SK-N-SH (cell line): ENCODE results near the gene NUMBL. TPM values are rescaled to one million over a fixed set of nuclear protein-coding genes. Genes with fewer than 3 reads are reported as not detected.

ENCODE experiments used
- CTCF ChIA-PET: fragments of 300-600, 350-600 bp; formaldehyde crosslinking; extraction: SDS; loops from one replicate; lab custom pipeline; 2021; lab: Yijun Ruan, JAX
- POLR2A ChIA-PET: fragments of 350-600 bp; sonication (Branson Sonifier 250); formaldehyde crosslinking; extraction: SDS; loops from one replicate; lab custom pipeline; 2020; ENCODE audit warnings: antibody characterized with exemption, inconsistent platforms; lab: Yijun Ruan, JAX
- DNase-seq: peaks from one replicate; pipeline ENCODE4 v3.0.0; 2012
- H2AFZ ChIP-seq: fragments of 200-600 bp; sonication (generic); 2 replicates; pipeline ENCODE4 v1.8.1; 2016; ENCODE audit warnings: antibody characterized with exemption, mild to moderate bottlenecking, low read depth
- H3F3A ChIP-seq: fragments of 200-600 bp; sonication (generic); replicated peaks from 2 replicates; pipeline ENCODE3; 2016; ENCODE audit warnings: antibody characterized with exemption, mild to moderate bottlenecking; ENCODE audit not compliant: insufficient read depth
- H3K27ac ChIP-seq, 2 experiments: fragments of 200-500 bp in 1 of 2; fragments of 200-600 bp in 1 of 2; sonication (Bioruptor generic) in 1 of 2; sonication (generic), shearing (Covaris generic) in 1 of 2; 2 replicates each; pipeline versions ENCODE4 v1.5.1 to v1.6.1; 2014 to 2016; ENCODE audit warnings: low read depth in 2 of 2, inconsistent platforms in 1 of 2, low read length in 1 of 2, mild to moderate bottlenecking in 1 of 2, mixed read lengths in 1 of 2
- H3K27me3 ChIP-seq: fragments of 200-600 bp; sonication (generic), shearing (Covaris generic); 2 replicates; pipeline ENCODE4 v1.6.1; 2016; ENCODE audit warnings: mixed run types; ENCODE audit not compliant: insufficient read depth
- H3K36me3 ChIP-seq, 2 experiments: fragments of 200-500 bp in 1 of 2; fragments of 200-600 bp in 1 of 2; sonication (Bioruptor generic) in 1 of 2; sonication (generic) in 1 of 2; replicated peaks in 1 of 2; 2 replicates each; pipeline versions ENCODE3 to v1.5.1; 2014 to 2016; ENCODE audit warnings: low read length in 1 of 2, mild to moderate bottlenecking in 1 of 2; ENCODE audit not compliant: insufficient read depth in 2 of 2, control insufficient read depth in 1 of 2
- H3K4me1 ChIP-seq, 2 experiments: fragments of 200-500 bp in 1 of 2; fragments of 200-600 bp in 1 of 2; sonication (Bioruptor generic) in 1 of 2; sonication (generic), shearing (Covaris generic) in 1 of 2; 2 replicates each; pipeline versions ENCODE4 v1.5.1 to v1.6.1; 2014 to 2016; ENCODE audit warnings: low read depth in 1 of 2, low read length in 1 of 2, mixed run types in 1 of 2; ENCODE audit not compliant: insufficient read depth in 2 of 2, control insufficient read depth in 1 of 2
- H3K4me2 ChIP-seq: fragments of 200-600 bp; sonication (generic), shearing (Covaris generic); 2 replicates; pipeline ENCODE4 v1.6.1; 2017; ENCODE audit warnings: mixed run types
- H3K4me3 ChIP-seq, 2 experiments: fragments of 200-500 bp in 1 of 2; fragments of 200-600 bp in 1 of 2; sonication (Bioruptor generic) in 1 of 2; sonication (generic), shearing (Covaris generic) in 1 of 2; 2 replicates each; pipeline versions ENCODE4 v1.5.1 to v1.8.1; 2014 to 2016; ENCODE audit warnings: low read depth in 2 of 2, inconsistent platforms in 1 of 2, low read length in 1 of 2, mild to moderate bottlenecking in 1 of 2, mixed read lengths in 1 of 2, moderate library complexity in 1 of 2
- H3K79me2 ChIP-seq: fragments of 200-600 bp; sonication (generic); 2 replicates; pipeline ENCODE4 v1.8.1; 2017; ENCODE audit warnings: mild to moderate bottlenecking; ENCODE audit not compliant: insufficient read depth
- H3K9ac ChIP-seq: fragments of 200-600 bp; sonication (generic); 2 replicates; pipeline ENCODE4 v1.6.1; 2017; ENCODE audit warnings: mixed run types
- H3K9me2 ChIP-seq: fragments of 200-600 bp; sonication (generic); 2 replicates; pipeline ENCODE4 v1.6.1; 2017; ENCODE audit warnings: mixed run types
- H3K9me3 ChIP-seq: fragments of 200-600 bp; sonication (generic); 2 replicates; pipeline ENCODE4 v1.6.1; 2017; ENCODE audit warnings: mixed run types, mild to moderate bottlenecking, moderate library complexity
- H4K20me1 ChIP-seq: fragments of 200-600 bp; sonication (generic); 2 replicates; pipeline ENCODE4 v1.6.1; 2017; ENCODE audit warnings: mild to moderate bottlenecking, mixed run types; ENCODE audit not compliant: insufficient read depth
- CHD2 ChIP-seq: fragments of 150-350 bp; IDR thresholded peaks from 2 replicates; pipeline ENCODE4 v1.6.1; 2018; ENCODE audit warnings: low read length; ENCODE audit not compliant: partially characterized antibody
- CTCF ChIP-seq: fragments of 200-600 bp; sonication (generic); IDR thresholded peaks from 2 replicates; pipeline ENCODE4 v1.6.1; 2017; ENCODE audit warnings: antibody characterized with exemption, mild to moderate bottlenecking, moderate library complexity
- EP300 ChIP-seq, 2 experiments: IDR thresholded peaks; 2 replicates each; pipeline versions ENCODE4 v1.4.0 to v1.6.1; 2012; ENCODE audit warnings: borderline replicate concordance in 1 of 2, low read depth in 1 of 2, low read length in 1 of 2
- FOXJ3 ChIP-seq: sonication (generic); formaldehyde crosslinking; IDR thresholded peaks from 2 replicates; pipeline ENCODE4 v1.5.1; 2020; ENCODE audit warnings: mild to moderate bottlenecking, missing genetic modification reagents
- GATA2 ChIP-seq: sonication (generic); formaldehyde crosslinking; IDR thresholded peaks from 2 replicates; pipeline ENCODE4 v1.5.0; 2020; ENCODE audit warnings: mild to moderate bottlenecking, missing genetic modification reagents
- MAX ChIP-seq: IDR thresholded peaks from 2 replicates; pipeline ENCODE4 v1.4.0; 2012; ENCODE audit warnings: low read depth
- MXI1 ChIP-seq: IDR thresholded peaks from 2 replicates; pipeline ENCODE4 v1.6.1; 2012; ENCODE audit warnings: mild to moderate bottlenecking, low read depth, low read length, improper control_type of control experiment
- NRF1 ChIP-seq: IDR thresholded peaks from 2 replicates; pipeline ENCODE4 v1.6.1; 2012; ENCODE audit warnings: low read depth, mild to moderate bottlenecking, low read length
- PBX3 ChIP-seq: IDR thresholded peaks from 2 replicates; pipeline ENCODE4; 2012
- RAD21 ChIP-seq: IDR thresholded peaks from 2 replicates; pipeline ENCODE4 v1.6.1; 2012; ENCODE audit warnings: mild to moderate bottlenecking, low read length
- RCOR1 ChIP-seq: fragments of 150-350 bp; IDR thresholded peaks from 2 replicates; pipeline ENCODE4 v1.6.1; 2017; ENCODE audit warnings: antibody characterized with exemption, low read length
- SMC3 ChIP-seq: IDR thresholded peaks from 2 replicates; pipeline ENCODE4 v1.6.1; 2012; ENCODE audit warnings: low read depth, low read length, improper control_type of control experiment
- TAF1 ChIP-seq: IDR thresholded peaks from 2 replicates; pipeline ENCODE4 v1.6.1; 2012; ENCODE audit warnings: low read depth, mild to moderate bottlenecking, low read length, moderate library complexity, borderline replicate concordance
- TCF12 ChIP-seq: IDR thresholded peaks from 2 replicates; pipeline ENCODE4 v1.4.0; 2012
- USF1 ChIP-seq: IDR thresholded peaks from 2 replicates; pipeline ENCODE4 v1.4.0; 2012; ENCODE audit warnings: low read depth, borderline replicate concordance
- YY1 ChIP-seq: IDR thresholded peaks from 2 replicates; pipeline ENCODE4 v1.4.0; 2012; ENCODE audit warnings: low read depth, mild to moderate bottlenecking
- WGBS: methylation state at CpG from one replicate; pipeline ENCODE4 v1.1.6; 2017; ENCODE audit warnings: low lambda C conversion rate; 5-methylcytosine and 5-hydroxymethylcytosine counted together
- polyA plus RNA-seq, 3 experiments: library from polyadenylated mRNA; depleted of rRNA; stranded (reverse); fragments of >200 nt; gene quantifications; 2 replicates each; pipeline ENCODE4 v1.2.3, GENCODE V29; 2012
- TF ChIP-seq, protein P1 (sequence below): fragments of 150-350 bp; IDR thresholded peaks from 2 replicates; pipeline ENCODE4 v1.6.1; 2016; ENCODE audit warnings: mild to moderate bottlenecking, low read depth, low read length

The NUMBL gene
- polyA plus RNA-seq, 1 of the 3 experiments (the other 2 are of a cell fraction) = 54.6 TPM

GRCh38 chr19:40617961-40618360 lies 72.5 kb downstream of the NUMBL start:
- no peaks in the 10 kb centered on the region for H4K20me1 ChIP-seq
- 91% methylated on average over 4 of the region's 4 CpGs for WGBS
- POLR2A ChIA-PET = no interaction called here

GRCh38 chr19:40616941-40617340 lies 73.5 kb downstream of the NUMBL start:
- ChIA-PET CTCF (interaction anchor here (1.7 to 12.8 kb wide), 2 partner anchors 14 to 16 kb away, joined by 11 to 155 read pairs; no protein-coding TSS in a partner anchor), POLR2A (no interaction called here)
- H2AFZ ChIP-seq = no peak overlapping the region
- no peaks in the 10 kb centered on the region for H4K20me1 ChIP-seq
- DNase-seq = no peak
- H3K4me1 ChIP-seq = peaks cover 0 to 3% of the 10 kb centered on the region in 2 experiments; a peak in 1 of 4 replicates
- no peak overlapping the region for H3K27ac ChIP-seq
- no peaks in the 10 kb centered on the region for H3K79me2 ChIP-seq
- no peaks in the 10 kb centered on the region for H3K9me2 ChIP-seq
- WGBS = 90% methylated on average over 16 of the region's 17 CpGs
- TF ChIP-seq CHD2 = no peak
- no peak overlapping the region for H3K4me2 ChIP-seq
- H3K4me3 ChIP-seq = no peak overlapping the region
- no peak overlapping the region for H3K9ac ChIP-seq
- no peaks in the 10 kb centered on the region for H3K27me3 ChIP-seq
- no peaks in the 10 kb centered on the region for H3K36me3 ChIP-seq
- H3F3A ChIP-seq = no peaks in the 10 kb centered on the region
- H3K9me3 ChIP-seq = no peaks in the 10 kb centered on the region

More at GRCh38 chr19:40617961-40618360, 72.5 kb downstream of the NUMBL start:
- no peaks in the 10 kb centered on the region for H3K79me2 ChIP-seq
- TF ChIP-seq EP300 (IDR thresholded peaks at IDR 0.05; ENCODE audit: borderline replicate concordance in 1 of 2, low read depth in 1 of 2, low read length in 1 of 2) = no peak
- TF ChIP-seq YY1 = no peak
- TF ChIP-seq SMC3 = no peak
- TF ChIP-seq MAX = no peak
- no peak for TF ChIP-seq RAD21
- TF ChIP-seq PBX3 = no peak
- no peak for TF ChIP-seq TCF12
- TF ChIP-seq RCOR1 = no peak
- no peak for TF ChIP-seq GATA2 (CRISPR knock-in tag)
- H3K4me1 ChIP-seq = no peaks in the 10 kb centered on the region
- no peaks in the 10 kb centered on the region for H3K36me3 ChIP-seq
- no peak overlapping the region for H2AFZ ChIP-seq
- no peaks in the 10 kb centered on the region for H3K27me3 ChIP-seq
- CTCF ChIA-PET = interaction anchor here (0.7 to 12.8 kb wide), 3 partner anchors 13 to 77 kb away, joined by 4 to 155 read pairs (median 4); no protein-coding TSS in a partner anchor
- no peak overlapping the region for H3K4me3 ChIP-seq
- no peaks in the 10 kb centered on the region for H3K9me2 ChIP-seq
- H3K9me3 ChIP-seq = no peaks in the 10 kb centered on the region
- no peaks in the 10 kb centered on the region for H3F3A ChIP-seq
- DNase-seq = no peak
- no peak overlapping the region for H3K4me2 ChIP-seq
- no peak overlapping the region for H3K27ac ChIP-seq
- H3K9ac ChIP-seq = no peak overlapping the region

DNA sequence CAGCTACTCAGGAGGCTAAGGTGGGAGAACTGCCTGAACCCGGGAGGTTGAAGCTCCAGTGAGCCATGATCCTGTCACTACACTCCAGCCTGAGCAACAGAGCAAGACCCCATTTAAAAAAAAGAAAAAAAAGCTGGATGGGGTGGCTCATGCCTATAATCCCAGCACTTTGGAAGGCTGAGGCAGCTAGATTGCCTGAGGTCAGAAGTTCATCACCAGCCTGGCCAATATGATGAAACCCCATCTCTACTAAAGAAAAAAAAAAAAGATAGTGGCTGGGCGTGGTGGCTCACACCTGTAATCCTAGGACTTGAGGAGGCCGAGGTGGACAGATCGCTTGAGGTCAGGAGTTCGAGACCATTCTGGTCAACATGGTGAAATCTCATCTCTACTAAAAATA lies 74.3 kb downstream of the NUMBL start:
- H3K9me2 ChIP-seq = no peaks in the 10 kb centered on the region
- H3K27me3 ChIP-seq = no peaks in the 10 kb centered on the region
- H3K79me2 ChIP-seq = no peaks in the 10 kb centered on the region
- H4K20me1 ChIP-seq = no peaks in the 10 kb centered on the region
- POLR2A ChIA-PET = interaction anchor here (0.6 to 1.0 kb wide), 3 partner anchors 11 to 29 kb away, joined by 3 to 4 read pairs (median 3); no protein-coding TSS in a partner anchor
- WGBS = 78% methylated on average over 5 of the region's 5 CpGs
- no peak overlapping the region for H3K4me3 ChIP-seq
- H3K9me3 ChIP-seq = no peaks in the 10 kb centered on the region
- CTCF ChIA-PET = interaction anchor here (1.7 to 12.8 kb wide), 2 partner anchors 13 to 17 kb away, joined by 11 to 155 read pairs; no protein-coding TSS in a partner anchor
- no peak overlapping the region for H3K27ac ChIP-seq
- DNase-seq = no peak
- no peaks in the 10 kb centered on the region for H3F3A ChIP-seq
- H2AFZ ChIP-seq = no peak overlapping the region
- H3K36me3 ChIP-seq = no peaks in the 10 kb centered on the region
- peaks cover 0 to 11% of the 10 kb centered on the region in 2 experiments; a peak in 1 of 4 replicates for H3K4me1 ChIP-seq
- no peak overlapping the region for H3K4me2 ChIP-seq
- no peak overlapping the region for H3K9ac ChIP-seq
- TF ChIP-seq NRF1 = no peak
- TF ChIP-seq SMC3 = no peak
- TF ChIP-seq RCOR1 = no peak
- TF ChIP-seq MXI1 = no peak
- TF ChIP-seq TAF1 = no peak
- TF ChIP-seq USF1 = no peak
- TF ChIP-seq, protein P1, sequence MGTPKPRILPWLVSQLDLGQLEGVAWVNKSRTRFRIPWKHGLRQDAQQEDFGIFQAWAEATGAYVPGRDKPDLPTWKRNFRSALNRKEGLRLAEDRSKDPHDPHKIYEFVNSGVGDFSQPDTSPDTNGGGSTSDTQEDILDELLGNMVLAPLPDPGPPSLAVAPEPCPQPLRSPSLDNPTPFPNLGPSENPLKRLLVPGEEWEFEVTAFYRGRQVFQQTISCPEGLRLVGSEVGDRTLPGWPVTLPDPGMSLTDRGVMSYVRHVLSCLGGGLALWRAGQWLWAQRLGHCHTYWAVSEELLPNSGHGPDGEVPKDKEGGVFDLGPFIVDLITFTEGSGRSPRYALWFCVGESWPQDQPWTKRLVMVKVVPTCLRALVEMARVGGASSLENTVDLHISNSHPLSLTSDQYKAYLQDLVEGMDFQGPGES = no peak
- TF ChIP-seq CTCF = no peak
- no peak for TF ChIP-seq TCF12
- TF ChIP-seq FOXJ3 (CRISPR knock-in tag) = no peak
